Muscle layer of duodenum (tissue), 2 donors: ENCODE data around the gene ACADL.
A peak's percentile ranks its signal among the peaks of the same experiment; 100 is the strongest.
"Not testable (repeated sequence)": the region's sequence is repeated elsewhere in the genome, so short reads cannot be mapped to it uniquely, and the experiment has no call there.

ENCODE experiments used
- H3K27ac ChIP-seq: one replicate; pipeline ENCODE4 v1.7.0; 2013; ENCODE audit warnings: mild to moderate bottlenecking, low read length
- H3K27me3 ChIP-seq: one replicate; pipeline ENCODE4 v1.7.0; 2013; ENCODE audit warnings: low read depth, mild to moderate bottlenecking, control low read depth, low read length
- H3K36me3 ChIP-seq, 2 donors: one replicate each; pipeline ENCODE4 v1.7.0; 2013; ENCODE audit warnings: low read length in 2 of 2, control low read depth in 1 of 2, mild to moderate bottlenecking in 1 of 2; ENCODE audit not compliant: insufficient read depth in 2 of 2, control insufficient read depth in 1 of 2
- H3K4me1 ChIP-seq, 2 donors: one replicate each; pipeline ENCODE4 v1.7.0; 2013; ENCODE audit warnings: low read length in 2 of 2, mild to moderate bottlenecking in 2 of 2, control low read depth in 1 of 2, moderate library complexity in 1 of 2; ENCODE audit not compliant: insufficient read depth in 2 of 2, control insufficient read depth in 1 of 2
- H3K4me3 ChIP-seq, 2 donors: one replicate each; pipeline ENCODE4 v1.7.0; 2013; ENCODE audit warnings: low read length in 2 of 2, low read depth in 1 of 2, mild to moderate bottlenecking in 1 of 2
- H3K9me3 ChIP-seq, 2 donors: one replicate each; pipeline ENCODE4 v1.7.0; 2013; ENCODE audit warnings: low read length in 2 of 2, control low read depth in 1 of 2, mild to moderate bottlenecking in 1 of 2; ENCODE audit not compliant: control insufficient read depth in 1 of 2
- donor health status: healthy.

Gene ACADL

DNA sequence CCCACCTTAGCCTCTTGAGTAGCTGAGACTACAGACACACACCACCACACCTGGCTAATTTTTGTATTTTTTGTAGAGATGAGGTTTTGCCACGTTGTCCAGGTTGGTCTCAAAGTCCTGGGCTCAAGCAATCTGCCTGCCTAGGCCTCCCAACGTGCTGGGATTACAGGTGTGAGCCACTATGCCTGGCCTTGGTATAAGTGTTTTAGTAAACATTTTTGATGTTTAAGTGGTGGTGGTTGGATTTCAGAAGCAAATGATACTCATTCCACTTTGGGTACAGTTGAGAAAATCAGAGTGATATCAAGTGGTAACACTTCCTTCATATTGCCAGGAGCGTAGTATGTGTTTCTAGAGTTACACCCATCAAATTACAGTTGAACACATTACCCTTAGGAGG, 25.4 kb downstream of the ACADL start:
- no peak overlapping the region for H3K27ac ChIP-seq

GRCh38 chr2:210199186-210199765, 26.0 kb downstream of the ACADL start:
- Histone ChIP-seq H3K4me1 (peaks cover 0 to 5% of the 10 kb centered on the region in 2 donors), H3K27me3 (peaks cover 6% of the 10 kb centered on the region), H3K9me3 (no peaks in the 10 kb centered on the region), H3K4me3 (no peak overlapping the region), H3K36me3 (no peaks in the 10 kb centered on the region), H3K27ac (no peak overlapping the region)

More for the DNA sequence above, 25.4 kb downstream of the ACADL start:
- Histone ChIP-seq H3K4me3 (no peak overlapping the region), H3K9me3 (no peaks in the 10 kb centered on the region), H3K4me1 (peaks cover 0 to 5% of the 10 kb centered on the region in 2 donors), H3K27me3 (peaks cover 6% of the 10 kb centered on the region), H3K36me3 (no peaks in the 10 kb centered on the region)

DNA sequence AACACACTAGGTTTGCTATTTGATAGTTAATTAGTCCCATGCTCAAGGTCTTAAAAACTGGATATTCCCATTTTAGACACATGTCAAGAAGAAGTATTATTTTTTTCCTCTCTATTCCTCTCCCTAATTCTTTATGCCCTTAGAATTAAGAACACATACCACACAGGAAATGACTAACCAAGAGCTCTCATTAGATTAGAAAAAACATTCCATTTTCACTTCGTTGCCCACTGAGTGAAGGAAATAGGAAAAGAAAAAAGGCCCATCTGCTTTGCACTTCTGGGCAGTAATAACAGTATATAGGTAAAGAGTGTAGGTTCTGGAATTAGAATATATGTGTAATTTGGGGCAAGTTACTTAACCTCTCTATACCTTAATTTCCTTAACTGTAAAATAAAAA, 26.9 kb downstream of the ACADL start:
- Histone ChIP-seq H3K9me3 (no peaks in the 10 kb centered on the region), H3K27ac (no peak overlapping the region), H3K27me3 (peaks cover 6% of the 10 kb centered on the region), H3K36me3 (no peaks in the 10 kb centered on the region), H3K4me1 (peaks cover 0 to 5% of the 10 kb centered on the region in 2 donors), H3K4me3 (no peak overlapping the region)

DNA sequence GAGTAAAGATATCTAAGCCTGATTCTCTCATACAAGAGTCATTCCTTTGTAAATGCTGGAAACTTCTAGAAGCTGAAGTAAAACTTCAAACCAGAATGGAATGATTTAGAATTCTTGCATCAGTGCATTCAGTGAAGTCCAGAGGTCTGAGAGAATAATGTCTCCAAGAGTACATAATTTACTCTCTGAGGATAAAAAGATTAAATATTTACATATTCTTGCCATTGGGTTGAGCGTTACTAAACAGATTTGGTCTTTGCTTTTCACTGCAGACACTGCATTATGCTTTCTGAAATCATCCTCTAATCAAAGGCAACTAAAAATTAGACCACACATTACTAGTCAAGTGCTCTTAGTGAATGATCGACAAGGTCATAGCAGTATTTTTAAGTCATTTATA, 27.5 kb downstream of the ACADL start:
- H3K36me3 ChIP-seq, result no peaks in the 10 kb centered on the region
- no peak overlapping the region for H3K27ac ChIP-seq
- H3K4me1 ChIP-seq, result peaks cover 0 to 5% of the 10 kb centered on the region in 2 donors
- H3K27me3 ChIP-seq, result peaks cover 6% of the 10 kb centered on the region
- no peaks in the 10 kb centered on the region for H3K9me3 ChIP-seq
- no peak overlapping the region for H3K4me3 ChIP-seq

DNA sequence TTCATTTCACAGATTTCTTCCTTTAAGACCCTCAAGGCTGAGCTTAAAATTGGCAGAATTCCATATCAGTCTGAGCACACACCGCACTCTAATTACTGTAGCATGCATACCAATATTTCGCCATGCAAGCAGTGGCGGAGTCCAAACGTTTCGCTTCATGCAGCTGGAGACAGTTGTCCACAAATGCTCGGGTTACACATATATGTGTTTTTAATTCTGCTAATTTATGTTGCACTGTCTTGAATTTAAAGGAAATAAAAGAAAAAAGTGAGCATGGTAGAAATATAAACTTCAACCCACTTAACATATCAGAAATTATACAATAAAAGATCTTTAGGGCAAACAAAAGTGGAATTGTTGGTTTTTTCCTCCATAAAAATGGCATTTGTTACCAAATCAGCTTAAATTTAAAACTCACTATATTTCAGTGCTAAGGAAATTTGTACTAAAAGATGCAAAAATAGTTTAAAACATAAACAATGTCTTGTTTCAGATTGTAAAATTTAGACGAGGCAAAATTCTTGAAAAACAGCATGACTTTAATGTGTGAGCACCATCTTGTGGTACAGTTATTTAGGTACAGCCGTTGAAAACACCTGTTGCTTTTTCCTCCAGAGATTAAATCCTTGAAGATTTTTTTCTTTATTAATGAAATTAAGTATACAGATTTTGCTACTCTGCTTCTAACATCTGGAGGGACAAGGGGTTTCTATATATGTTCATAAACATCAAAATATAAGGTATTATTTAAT, 30.0 kb downstream of the ACADL start:
- H3K36me3 ChIP-seq, result no peaks in the 10 kb centered on the region
- no peaks in the 10 kb centered on the region for H3K9me3 ChIP-seq
- no peak overlapping the region for H3K27ac ChIP-seq
- H3K4me1 ChIP-seq, result peaks cover 0 to 5% of the 10 kb centered on the region in 2 donors
- no peaks in the 10 kb centered on the region for H3K27me3 ChIP-seq
- H3K4me3 ChIP-seq, result peak overlapping the region; percentile 50 to 66

- Histone ChIP-seq H3K9me3 (peaks cover 0 to 2% of the 10 kb centered on the region in 2 donors), H3K36me3 (no peaks in the 10 kb centered on the region), H3K4me3 (no peak overlapping the region), H3K27ac (no peak overlapping the region), H3K4me1 (peaks cover 0 to 4% of the 10 kb centered on the region in 2 donors), H3K27me3 (no peaks in the 10 kb centered on the region)
These were observed 34.9 kb downstream of the ACADL start for GRCh38 chr2:210190345-210190744.

DNA sequence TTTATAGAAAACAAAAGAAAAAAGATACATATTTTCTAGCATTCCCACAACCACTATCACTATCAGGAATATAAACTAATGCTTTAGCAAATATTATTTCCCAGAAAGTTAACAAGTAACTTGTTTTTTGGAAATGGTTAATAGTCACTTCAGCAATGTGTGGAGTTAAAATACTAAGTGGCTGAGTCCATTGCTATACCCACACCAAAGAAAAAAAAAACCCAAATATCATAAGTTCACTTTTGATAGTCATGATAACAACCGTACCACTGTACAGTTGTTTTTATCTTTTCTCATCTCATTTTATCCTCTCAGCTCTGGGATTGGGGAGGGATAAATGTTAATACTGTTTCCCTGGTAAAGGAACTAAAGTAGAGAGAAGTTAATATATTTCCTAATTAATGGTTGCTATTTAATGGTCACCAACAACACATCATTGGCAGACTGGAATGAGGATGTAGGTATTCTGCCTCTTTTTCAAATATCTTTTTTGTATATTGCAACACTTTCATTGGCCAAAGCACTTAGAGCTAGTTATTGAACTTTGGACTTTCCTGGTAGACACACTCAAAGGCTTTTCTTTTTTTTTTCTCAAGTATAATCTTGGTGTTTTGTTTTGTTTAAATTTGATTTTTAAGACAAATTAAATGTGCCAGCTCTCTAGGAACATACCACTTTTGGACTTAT, 35.7 kb downstream of the ACADL start:
- H3K9me3 ChIP-seq, result peaks cover 0 to 5% of the 10 kb centered on the region in 2 donors
- no peak overlapping the region for H3K4me3 ChIP-seq
- H3K27me3 ChIP-seq, result no peaks in the 10 kb centered on the region
- no peaks in the 10 kb centered on the region for H3K4me1 ChIP-seq
- H3K36me3 ChIP-seq, result no peaks in the 10 kb centered on the region
- H3K27ac ChIP-seq, result no peak overlapping the region

DNA sequence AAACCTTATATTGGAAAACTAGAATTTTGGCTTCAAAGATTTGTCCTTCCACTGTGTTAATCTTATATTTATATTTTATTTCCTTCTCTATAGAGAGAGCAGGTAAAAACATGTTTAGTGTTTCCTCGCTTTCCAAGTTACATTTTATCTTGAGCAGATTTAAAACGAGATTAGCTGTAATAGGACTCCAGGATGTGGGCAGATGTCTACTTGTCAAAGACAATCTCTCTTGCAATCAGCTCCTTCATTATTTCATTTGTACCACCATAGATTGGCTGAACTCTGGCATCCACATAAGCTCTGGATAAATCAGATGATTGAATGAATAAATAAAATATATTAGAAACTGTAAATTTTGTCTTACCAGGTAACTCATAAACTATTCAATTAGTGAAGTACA, 36.5 kb downstream of the ACADL start:
- Histone ChIP-seq H3K9me3 (peaks cover 0 to 12% of the 10 kb centered on the region in 2 donors), H3K27ac (no peak overlapping the region), H3K27me3 (no peaks in the 10 kb centered on the region), H3K36me3 (no peaks in the 10 kb centered on the region), H3K4me1 (no peaks in the 10 kb centered on the region), H3K4me3 (no peak overlapping the region)

DNA sequence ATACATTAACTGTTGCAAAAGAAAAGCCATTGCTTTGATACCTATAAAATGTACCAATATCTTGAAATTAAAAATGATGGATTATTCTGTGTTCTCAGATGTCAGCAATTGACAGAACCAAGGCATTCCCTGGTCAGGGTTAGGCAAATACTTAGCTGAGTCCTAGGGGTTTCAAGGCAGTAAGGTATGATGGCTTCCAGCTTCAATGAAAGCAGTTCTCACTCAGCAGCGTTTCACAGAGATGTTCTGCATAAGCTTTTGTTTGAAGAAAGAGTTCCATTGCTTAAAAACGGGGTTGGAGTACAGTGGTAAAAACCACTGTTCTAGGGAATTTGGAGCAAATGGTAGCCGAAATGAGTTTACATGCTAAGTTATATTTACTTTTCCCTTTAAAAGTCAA, 37.1 kb downstream of the ACADL start:
- Histone ChIP-seq H3K4me1 (no peaks in the 10 kb centered on the region), H3K4me3 (no peak overlapping the region), H3K36me3 (no peaks in the 10 kb centered on the region), H3K27me3 (no peaks in the 10 kb centered on the region), H3K27ac (no peak overlapping the region), H3K9me3 (peaks cover 0 to 12% of the 10 kb centered on the region in 2 donors)

GRCh38 chr2:210183936-210184335, 41.3 kb downstream of the ACADL start:
- H3K9me3 ChIP-seq, result peaks cover 0 to 12% of the 10 kb centered on the region in 2 donors
- H3K27ac ChIP-seq, H3K4me3 ChIP-seq, H3K4me1 ChIP-seq, H3K27me3 ChIP-seq, H3K36me3 ChIP-seq: not testable (repeated sequence)

DNA sequence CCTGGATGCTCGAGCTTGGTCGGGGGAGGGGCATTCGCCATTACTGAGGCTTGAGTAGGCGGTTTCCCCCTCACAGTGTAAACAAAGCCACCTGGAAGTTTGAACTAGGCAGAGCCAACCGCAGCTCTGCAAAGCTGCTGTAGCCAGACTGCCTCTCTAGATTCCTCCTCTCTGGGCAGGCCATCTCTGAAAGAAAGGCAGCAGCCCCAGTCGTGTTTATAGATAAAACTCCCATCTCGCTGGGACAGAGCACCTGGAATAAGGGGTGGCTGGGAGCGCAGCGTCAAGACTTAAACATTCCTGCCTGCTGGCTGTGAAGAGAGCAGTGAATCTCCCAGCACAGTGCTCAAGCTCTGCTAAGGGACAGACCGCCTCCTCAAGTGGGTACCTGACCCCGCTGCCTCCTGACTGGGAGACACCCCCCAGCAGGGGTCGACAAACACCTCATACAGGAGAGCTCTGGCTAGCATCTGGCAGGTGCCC, 43.6 kb downstream of the ACADL start:
- H3K4me3 ChIP-seq, H3K27me3 ChIP-seq, H3K36me3 ChIP-seq, H3K4me1 ChIP-seq, H3K27ac ChIP-seq: not testable (repeated sequence)
- peaks cover 0 to 10% of the 10 kb centered on the region in 2 donors for H3K9me3 ChIP-seq
